GM21576 (cell line): ENCODE results near the gene ARMC5.
"Not testable (repeated sequence)": the region's sequence is repeated elsewhere in the genome, so short reads cannot be mapped to it uniquely, and the experiment has no call there.

Source experiments
- ATAC-seq: cut with Tn5 transposase; IDR thresholded peaks from one replicate; pipeline ENCODE4 v1.9.1; 2021; ENCODE audit warnings: mild to moderate bottlenecking, moderate library complexity; ENCODE audit not compliant: unreplicated experiment

Gene ARMC5

GRCh38 chr16:31493506-31494125 lies 34.3 kb downstream of the ARMC5 start:
- no peak for ATAC-seq

GRCh38 chr16:31496670-31497069 lies 37.4 kb downstream of the ARMC5 start:
- no peak for ATAC-seq

- no peak for ATAC-seq
These were observed 39.2 kb downstream of the ARMC5 start for GRCh38 chr16:31498493-31498892.

GRCh38 chr16:31499928-31500327 lies 40.6 kb downstream of the ARMC5 start:
- no peak for ATAC-seq

GRCh38 chr16:31501226-31501965 lies 42.1 kb downstream of the ARMC5 start:
- ATAC-seq, result no peak

- no peak for ATAC-seq
These were observed 42.7 kb downstream of the ARMC5 start for GRCh38 chr16:31501966-31502348.

- no peak for ATAC-seq
These were observed 43.7 kb downstream of the ARMC5 start for GRCh38 chr16:31502981-31503380.

GRCh38 chr16:31503555-31503954 lies 44.3 kb downstream of the ARMC5 start:
- not testable (repeated sequence) for ATAC-seq

GRCh38 chr16:31504159-31504558 lies 44.9 kb downstream of the ARMC5 start:
- ATAC-seq, result no peak

GRCh38 chr16:31505483-31505882 lies 46.2 kb downstream of the ARMC5 start:
- ATAC-seq, result peak; percentile 49

- peak; percentile 3 for ATAC-seq
These were observed 48.3 kb downstream of the ARMC5 start for GRCh38 chr16:31507617-31507928.

- peak; percentile 84 for ATAC-seq
These were observed 48.8 kb downstream of the ARMC5 start, which contains the start of gene RUSF1 for GRCh38 chr16:31507929-31508705. Gene RUSF1 (minus strand): TSS chr16:31508391. CDS start chr16:31508373, 18 bp downstream.

- ATAC-seq, result no peak
These were observed 49.5 kb downstream of the ARMC5 start for GRCh38 chr16:31508706-31509195.

GRCh38 chr16:31513126-31513525 lies 53.8 kb downstream of the ARMC5 start:
- ATAC-seq, result no peak

GRCh38 chr16:31513884-31514283 lies 54.6 kb downstream of the ARMC5 start:
- no peak for ATAC-seq
